ENCODE results near the gene PAX2.

DNA sequence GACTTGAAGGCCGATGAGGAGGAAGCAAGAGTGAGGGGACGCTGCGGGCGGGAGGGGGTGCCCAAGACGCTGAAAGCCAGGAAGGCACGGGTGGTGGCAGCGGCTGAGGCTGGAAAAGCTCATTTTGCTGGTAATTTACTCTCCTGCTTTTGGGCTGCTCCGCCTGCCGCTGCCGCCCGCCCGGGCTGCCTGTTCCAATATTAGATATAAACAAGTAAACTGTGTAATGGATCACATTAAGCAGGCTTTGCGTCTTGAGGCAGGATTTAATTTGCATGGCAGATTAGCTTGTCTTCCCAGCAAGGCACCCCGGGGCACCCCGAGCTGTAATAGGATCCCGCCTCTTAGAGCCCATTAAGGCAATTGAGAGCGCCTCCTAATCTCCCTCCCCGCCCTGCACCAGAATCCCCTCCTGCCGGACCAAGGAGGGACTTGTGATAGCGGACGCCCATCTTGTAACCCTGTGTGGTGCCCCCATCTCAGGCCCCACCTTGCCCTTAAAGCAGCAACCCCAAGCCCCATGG is 121.3 kb downstream of the PAX2 start:
- TF ChIP-seq, protein P1, sequence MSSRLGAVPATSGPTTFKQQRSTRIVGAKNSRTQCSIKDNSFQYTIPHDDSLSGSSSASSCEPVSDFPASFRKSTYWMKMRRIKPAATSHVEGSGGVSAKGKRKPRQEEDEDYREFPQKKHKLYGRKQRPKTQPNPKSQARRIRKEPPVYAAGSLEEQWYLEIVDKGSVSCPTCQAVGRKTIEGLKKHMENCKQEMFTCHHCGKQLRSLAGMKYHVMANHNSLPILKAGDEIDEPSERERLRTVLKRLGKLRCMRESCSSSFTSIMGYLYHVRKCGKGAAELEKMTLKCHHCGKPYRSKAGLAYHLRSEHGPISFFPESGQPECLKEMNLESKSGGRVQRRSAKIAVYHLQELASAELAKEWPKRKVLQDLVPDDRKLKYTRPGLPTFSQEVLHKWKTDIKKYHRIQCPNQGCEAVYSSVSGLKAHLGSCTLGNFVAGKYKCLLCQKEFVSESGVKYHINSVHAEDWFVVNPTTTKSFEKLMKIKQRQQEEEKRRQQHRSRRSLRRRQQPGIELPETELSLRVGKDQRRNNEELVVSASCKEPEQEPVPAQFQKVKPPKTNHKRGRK (CRISPR knock-in tag; IDR thresholded peaks at IDR 0.05; ENCODE audit: borderline replicate concordance) = no peak
- TF ChIP-seq, protein P2, sequence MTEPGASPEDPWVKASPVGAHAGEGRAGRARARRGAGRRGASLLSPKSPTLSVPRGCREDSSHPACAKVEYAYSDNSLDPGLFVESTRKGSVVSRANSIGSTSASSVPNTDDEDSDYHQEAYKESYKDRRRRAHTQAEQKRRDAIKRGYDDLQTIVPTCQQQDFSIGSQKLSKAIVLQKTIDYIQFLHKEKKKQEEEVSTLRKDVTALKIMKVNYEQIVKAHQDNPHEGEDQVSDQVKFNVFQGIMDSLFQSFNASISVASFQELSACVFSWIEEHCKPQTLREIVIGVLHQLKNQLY (CRISPR knock-in tag; IDR thresholded peaks at IDR 0.05) = no peak
- TF ChIP-seq, protein P3, sequence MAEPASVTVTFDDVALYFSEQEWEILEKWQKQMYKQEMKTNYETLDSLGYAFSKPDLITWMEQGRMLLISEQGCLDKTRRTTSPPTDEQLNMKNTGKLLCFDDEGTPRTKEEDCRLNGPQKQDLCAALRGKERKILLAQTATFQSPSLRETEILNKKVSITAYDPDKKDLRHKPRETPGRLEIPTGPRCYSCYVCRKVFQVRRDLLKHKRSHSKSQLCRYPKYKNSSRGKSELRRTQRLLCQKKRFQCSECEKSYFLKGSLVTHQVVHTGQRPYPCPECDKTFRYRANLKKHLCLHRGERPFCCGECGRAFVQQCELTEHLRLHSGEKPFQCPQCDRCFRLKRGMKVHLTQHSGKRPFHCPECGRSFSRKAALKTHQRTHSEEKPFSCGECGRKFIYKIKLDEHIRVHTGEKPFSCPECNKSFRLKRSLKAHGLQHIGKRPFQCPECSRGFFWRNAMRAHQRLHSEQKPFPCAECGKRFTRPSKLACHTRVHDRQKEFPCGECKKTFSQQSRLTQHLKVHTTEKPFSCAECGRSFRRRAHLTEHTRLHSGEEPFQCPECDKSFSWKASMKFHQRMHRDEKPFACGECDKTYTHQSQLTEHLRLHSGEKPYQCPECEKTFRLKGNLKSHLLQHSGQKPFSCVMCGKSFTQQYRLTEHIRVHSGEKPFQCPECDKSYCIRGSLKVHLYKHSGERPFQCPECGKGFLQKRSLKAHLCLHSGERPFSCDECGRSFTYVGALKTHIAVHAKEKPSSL (CRISPR knock-in tag; conservative IDR thresholded peaks at IDR 0.05) = no peak
- TF ChIP-seq, protein P4, sequence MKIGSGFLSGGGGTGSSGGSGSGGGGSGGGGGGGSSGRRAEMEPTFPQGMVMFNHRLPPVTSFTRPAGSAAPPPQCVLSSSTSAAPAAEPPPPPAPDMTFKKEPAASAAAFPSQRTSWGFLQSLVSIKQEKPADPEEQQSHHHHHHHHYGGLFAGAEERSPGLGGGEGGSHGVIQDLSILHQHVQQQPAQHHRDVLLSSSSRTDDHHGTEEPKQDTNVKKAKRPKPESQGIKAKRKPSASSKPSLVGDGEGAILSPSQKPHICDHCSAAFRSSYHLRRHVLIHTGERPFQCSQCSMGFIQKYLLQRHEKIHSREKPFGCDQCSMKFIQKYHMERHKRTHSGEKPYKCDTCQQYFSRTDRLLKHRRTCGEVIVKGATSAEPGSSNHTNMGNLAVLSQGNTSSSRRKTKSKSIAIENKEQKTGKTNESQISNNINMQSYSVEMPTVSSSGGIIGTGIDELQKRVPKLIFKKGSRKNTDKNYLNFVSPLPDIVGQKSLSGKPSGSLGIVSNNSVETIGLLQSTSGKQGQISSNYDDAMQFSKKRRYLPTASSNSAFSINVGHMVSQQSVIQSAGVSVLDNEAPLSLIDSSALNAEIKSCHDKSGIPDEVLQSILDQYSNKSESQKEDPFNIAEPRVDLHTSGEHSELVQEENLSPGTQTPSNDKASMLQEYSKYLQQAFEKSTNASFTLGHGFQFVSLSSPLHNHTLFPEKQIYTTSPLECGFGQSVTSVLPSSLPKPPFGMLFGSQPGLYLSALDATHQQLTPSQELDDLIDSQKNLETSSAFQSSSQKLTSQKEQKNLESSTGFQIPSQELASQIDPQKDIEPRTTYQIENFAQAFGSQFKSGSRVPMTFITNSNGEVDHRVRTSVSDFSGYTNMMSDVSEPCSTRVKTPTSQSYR (CRISPR knock-in tag; IDR thresholded peaks at IDR 0.05) = no peak
- TF ChIP-seq JUN (CRISPR knock-in tag; IDR thresholded peaks at IDR 0.05) (no peak), FOXK1 (CRISPR knock-in tag; IDR thresholded peaks at IDR 0.05) (no peak), ZNF263 (CRISPR knock-in tag; IDR thresholded peaks at IDR 0.05; ENCODE audit: low read depth) (no peak), NFYB (CRISPR knock-in tag; conservative IDR thresholded peaks at IDR 0.05; ENCODE audit: low read depth) (no peak)
- TF ChIP-seq, protein P5, sequence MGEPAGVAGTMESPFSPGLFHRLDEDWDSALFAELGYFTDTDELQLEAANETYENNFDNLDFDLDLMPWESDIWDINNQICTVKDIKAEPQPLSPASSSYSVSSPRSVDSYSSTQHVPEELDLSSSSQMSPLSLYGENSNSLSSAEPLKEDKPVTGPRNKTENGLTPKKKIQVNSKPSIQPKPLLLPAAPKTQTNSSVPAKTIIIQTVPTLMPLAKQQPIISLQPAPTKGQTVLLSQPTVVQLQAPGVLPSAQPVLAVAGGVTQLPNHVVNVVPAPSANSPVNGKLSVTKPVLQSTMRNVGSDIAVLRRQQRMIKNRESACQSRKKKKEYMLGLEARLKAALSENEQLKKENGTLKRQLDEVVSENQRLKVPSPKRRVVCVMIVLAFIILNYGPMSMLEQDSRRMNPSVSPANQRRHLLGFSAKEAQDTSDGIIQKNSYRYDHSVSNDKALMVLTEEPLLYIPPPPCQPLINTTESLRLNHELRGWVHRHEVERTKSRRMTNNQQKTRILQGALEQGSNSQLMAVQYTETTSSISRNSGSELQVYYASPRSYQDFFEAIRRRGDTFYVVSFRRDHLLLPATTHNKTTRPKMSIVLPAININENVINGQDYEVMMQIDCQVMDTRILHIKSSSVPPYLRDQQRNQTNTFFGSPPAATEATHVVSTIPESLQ (CRISPR knock-in tag; IDR thresholded peaks at IDR 0.05) = no peak

All from WTC11 (cell line).